Breast epithelium (tissue), 4 donors: Measurements from ENCODE around the gene STARD3NL. TPM values are rescaled to one million over a fixed set of nuclear protein-coding genes. Genes with fewer than 3 reads are reported as not detected.

ENCODE experiments used
- DNase-seq, 2 donors: peaks; one replicate each; pipeline ENCODE4 v3.0.0-alpha.2; 2019; ENCODE audit warnings: low spot score in 2 of 2
- H3K27ac ChIP-seq, 2 donors: fragments of 200-600 bp; sonication (generic) in 1 of 2; one replicate each; pipeline ENCODE4 v1.5.1; 2016 to 2019; ENCODE audit warnings: mild to moderate bottlenecking in 1 of 2
- H3K27me3 ChIP-seq, 2 donors: fragments of 200-600 bp; sonication (generic) in 1 of 2; one replicate each; pipeline versions ENCODE4 v1.5.1 to v1.6.0; 2017 to 2019; ENCODE audit warnings: control low read depth in 1 of 2, mild to moderate bottlenecking in 1 of 2
- H3K36me3 ChIP-seq: fragments of 200-600 bp; one replicate; pipeline ENCODE4 v1.5.1; 2019
- H3K4me1 ChIP-seq, 2 donors: fragments of 200-600 bp; sonication (generic); one replicate each; pipeline ENCODE4 v1.5.1; 2016 to 2019; ENCODE audit warnings: control low read depth in 1 of 2
- H3K4me3 ChIP-seq, 3 donors: fragments of 200-600 bp; sonication (generic); 1 replicate in 2 of 3; 2 replicates in 1 of 3; pipeline ENCODE4 v1.5.1; 2016 to 2019; ENCODE audit warnings: mild to moderate bottlenecking in 3 of 3, moderate library complexity in 2 of 3
- H3K9me3 ChIP-seq, 2 donors: fragments of 200-600 bp; sonication (generic) in 1 of 2; one replicate each; pipeline ENCODE4 v1.5.1; 2016 to 2019; ENCODE audit warnings: control low read depth in 1 of 2
- CTCF ChIP-seq, 3 donors: fragments of 450-650 bp; IDR thresholded peaks; one replicate each; pipeline ENCODE4 v1.5.1; 2016 to 2017; ENCODE audit warnings: antibody characterized with exemption in 3 of 3, mild to moderate bottlenecking in 3 of 3, moderate library complexity in 3 of 3
- POLR2A ChIP-seq: fragments of 450-650 bp; IDR thresholded peaks from one replicate; pipeline ENCODE4 v1.6.1; 2016; ENCODE audit warnings: antibody characterized with exemption, mild to moderate bottlenecking, moderate library complexity
- POLR2AphosphoS5 ChIP-seq, 3 donors: sonication (generic); formaldehyde crosslinking; IDR thresholded peaks; one replicate each; pipeline ENCODE4 v1.6.1; 2017; ENCODE audit warnings: antibody characterized with exemption in 3 of 3
- intact Hi-C: fragments of 100-400 bp; cut with DNase I; formaldehyde crosslinking; loops from one replicate; pipeline ENCODE4 v1.15.1; 2023; ENCODE audit warnings: low total_unique reads
- total RNA-seq, 3 donors: library from RNA; depleted of rRNA; stranded (reverse); fragments of >200 nt; gene quantifications; one replicate each; pipeline ENCODE4 v1.1.0, GENCODE V29; 2016

Gene STARD3NL
- total RNA-seq, 3 donors from 2014 or later = 36.8 to 42.9 (median 42.6) TPM

- H3K4me1 ChIP-seq = no peaks in the 10 kb centered on the region
- intact Hi-C loops = no loop called here
These were observed 35.3 kb upstream of the STARD3NL start for GRCh38 chr7:38142736-38143135.

GRCh38 chr7:38147005-38147404 lies 31.0 kb upstream of the STARD3NL start:
- intact Hi-C loops = no loop called here
- DNase-seq = no peak
- H3K27me3 ChIP-seq = no peaks in the 10 kb centered on the region
- no peak overlapping the region for H3K4me3 ChIP-seq
- H3K36me3 ChIP-seq = no peaks in the 10 kb centered on the region
- TF ChIP-seq CTCF (IDR thresholded peaks at IDR 0.05) (no peak), POLR2A (no peak), POLR2AphosphoS5 (IDR thresholded peaks at IDR 0.05) (no peak)
- no peaks in the 10 kb centered on the region for H3K4me1 ChIP-seq
- H3K27ac ChIP-seq = no peak overlapping the region
- H3K9me3 ChIP-seq = peaks cover 0 to 7% of the 10 kb centered on the region in 2 donors

More at GRCh38 chr7:38142736-38143135, 35.3 kb upstream of the STARD3NL start:
- Histone ChIP-seq H3K36me3 (no peaks in the 10 kb centered on the region), H3K4me3 (no peak overlapping the region), H3K27ac (no peak overlapping the region), H3K9me3 (no peaks in the 10 kb centered on the region), H3K27me3 (no peaks in the 10 kb centered on the region)
- DNase-seq = no peak
- TF ChIP-seq CTCF (IDR thresholded peaks at IDR 0.05) (no peak), POLR2AphosphoS5 (IDR thresholded peaks at IDR 0.05) (no peak), POLR2A (no peak)

- TF ChIP-seq CTCF (IDR thresholded peaks at IDR 0.05) (no peak), POLR2A (no peak), POLR2AphosphoS5 (IDR thresholded peaks at IDR 0.05) (no peak)
- peaks cover 3 to 12% of the 10 kb centered on the region in 2 donors for H3K9me3 ChIP-seq
- intact Hi-C loops = loop anchor here (10.0 kb wide), 1 partner anchor 507 kb away; no protein-coding TSS in a partner anchor
- no peaks in the 10 kb centered on the region for H3K4me1 ChIP-seq
- H3K4me3 ChIP-seq = no peak overlapping the region
- H3K27me3 ChIP-seq = no peaks in the 10 kb centered on the region
- no peak for DNase-seq
- H3K36me3 ChIP-seq = no peaks in the 10 kb centered on the region
- H3K27ac ChIP-seq = no peak overlapping the region
These were observed 26.5 kb upstream of the STARD3NL start for GRCh38 chr7:38151556-38151955.

GRCh38 chr7:38153515-38153914 lies 24.5 kb upstream of the STARD3NL start:
- intact Hi-C loops = loop anchor here (10.0 kb wide), 1 partner anchor 509 kb away; no protein-coding TSS in a partner anchor
- no peak for DNase-seq
- TF ChIP-seq POLR2A (no peak), POLR2AphosphoS5 (IDR thresholded peaks at IDR 0.05) (no peak), CTCF (IDR thresholded peaks at IDR 0.05) (no peak)
- peaks cover 3 to 16% of the 10 kb centered on the region in 2 donors for H3K9me3 ChIP-seq
- no peaks in the 10 kb centered on the region for H3K4me1 ChIP-seq
- H3K27me3 ChIP-seq = no peaks in the 10 kb centered on the region
- H3K4me3 ChIP-seq = no peak overlapping the region
- no peaks in the 10 kb centered on the region for H3K36me3 ChIP-seq
- no peak overlapping the region for H3K27ac ChIP-seq

GRCh38 chr7:38154278-38154677 lies 23.8 kb upstream of the STARD3NL start:
- H3K36me3 ChIP-seq = no peaks in the 10 kb centered on the region
- no peaks in the 10 kb centered on the region for H3K27me3 ChIP-seq
- H3K4me1 ChIP-seq = no peaks in the 10 kb centered on the region
- peaks cover 3 to 12% of the 10 kb centered on the region in 2 donors for H3K9me3 ChIP-seq
- H3K27ac ChIP-seq = no peak overlapping the region
- TF ChIP-seq CTCF (IDR thresholded peaks at IDR 0.05) (no peak), POLR2A (no peak), POLR2AphosphoS5 (IDR thresholded peaks at IDR 0.05) (no peak)
- no peak for DNase-seq
- intact Hi-C loops = loop anchor here (10.0 kb wide), 1 partner anchor 509 kb away; no protein-coding TSS in a partner anchor
- no peak overlapping the region for H3K4me3 ChIP-seq
